HCT116 (cell line): ENCODE data around the gene SERINC3. TPM values are rescaled to one million over a fixed set of nuclear protein-coding genes. Genes with fewer than 3 reads are reported as not detected.

Source experiments
- ATAC-seq: fragments of 200-7000 bp; cut with Tn5 transposase; 2 replicates; pipeline ENCODE4 v1.9.1; 2020; ENCODE audit warnings: mild to moderate bottlenecking, moderate library complexity
- BruUV-seq: library from RNA; stranded (reverse); fragments of 400-500 nt; replicated peaks from 2 replicates; lab custom pipeline; 2021; lab: Mats Ljungman, UMichigan
- CTCF ChIA-PET: fragments of 300-600 bp; sonication (Branson Sonifier 250); formaldehyde crosslinking; loops from one replicate; lab custom pipeline; 2021; ENCODE audit warnings: antibody characterized with exemption; lab: Charles Lee
- POLR2A ChIA-PET: fragments of 300-600, 350-600 bp; sonication (Branson Sonifier 250); formaldehyde crosslinking; loops from one replicate; lab custom pipeline; 2021; ENCODE audit warnings: antibody characterized with exemption; lab: Charles Lee
- RAD21 ChIA-PET, 2 experiments: fragments of 300-600 bp; sonication (Branson Sonifier 250); formaldehyde crosslinking; loops; one replicate each; lab custom pipeline; 2023; ENCODE audit warnings: low total read pairs in 2 of 2; ENCODE audit not compliant: uncharacterized antibody in 2 of 2, unreplicated experiment in 2 of 2, low non-redundant PET in 1 of 2; lab: Charles Lee
- DNase-seq: peaks from one replicate; pipeline ENCODE4 v3.0.0-alpha.2; 2010; ENCODE audit warnings: low read depth, low spot score
- H2AFZ ChIP-seq: fragments of 200-600 bp; shearing (Covaris generic), sonication (generic); 2 replicates; pipeline ENCODE4 v1.6.1; 2017; ENCODE audit warnings: low read depth, mixed run types, mixed read lengths, antibody characterized with exemption, low read length; ENCODE audit not compliant: poor library complexity, severe bottlenecking
- H3K27ac ChIP-seq: 2 replicates; pipeline ENCODE4 v1.5.1; 2012; ENCODE audit warnings: low read depth, low read length
- H3K27me3 ChIP-seq: fragments of 200-600 bp; sonication (generic); 2 replicates; pipeline ENCODE4 v1.6.1; 2016; ENCODE audit warnings: mixed run types, low read length, mixed read lengths; ENCODE audit not compliant: insufficient read depth
- H3K36me3 ChIP-seq, 2 experiments: fragments of 200-500 bp in 1 of 2; fragments of 200-600 bp in 1 of 2; sonication (Bioruptor generic) in 1 of 2; sonication (generic) in 1 of 2; 2 replicates each; pipeline versions ENCODE4 v1.5.1 to v1.6.1; 2014 to 2016; ENCODE audit warnings: low read length in 2 of 2, inconsistent platforms in 1 of 2, mixed read lengths in 1 of 2, mixed run types in 1 of 2; ENCODE audit not compliant: insufficient read depth in 2 of 2, control insufficient read depth in 1 of 2
- H3K4me1 ChIP-seq, 2 experiments: fragments of 200-600 bp in 1 of 2; sonication (generic) in 1 of 2; 2 replicates each; pipeline versions ENCODE4 v1.5.1 to v1.6.1; 2012 to 2017; ENCODE audit warnings: low read length in 2 of 2, inconsistent platforms in 1 of 2, mild to moderate bottlenecking in 1 of 2, mixed read lengths in 1 of 2, mixed run types in 1 of 2, moderate library complexity in 1 of 2; ENCODE audit not compliant: insufficient read depth in 2 of 2, control insufficient read depth in 1 of 2
- H3K4me2 ChIP-seq: fragments of 200-600 bp; sonication (generic); 2 replicates; pipeline ENCODE4 v1.6.1; 2017; ENCODE audit warnings: mixed run types, low read length, mixed read lengths
- H3K4me3 ChIP-seq, 2 experiments: fragments of 200-600 bp in 1 of 2; sonication (generic) in 1 of 2; replicated peaks in 1 of 2; 2 replicates each; pipeline ENCODE4 v1.5.1; 2011 to 2016; ENCODE audit warnings: low read length in 2 of 2, control low read depth in 1 of 2, low read depth in 1 of 2, mild to moderate bottlenecking in 1 of 2, mixed read lengths in 1 of 2, mixed run types in 1 of 2
- H3K79me2 ChIP-seq: fragments of 200-600 bp; sonication (generic); 2 replicates; pipeline ENCODE4 v1.6.1; 2017; ENCODE audit warnings: mild to moderate bottlenecking, mixed run types, low read length, moderate library complexity, mixed read lengths; ENCODE audit not compliant: insufficient read depth
- H3K9ac ChIP-seq: fragments of 200-600 bp; sonication (generic); 2 replicates; pipeline ENCODE4 v1.6.1; 2016; ENCODE audit warnings: low read length, mixed read lengths
- H3K9me2 ChIP-seq: fragments of 200-600 bp; sonication (generic), shearing (Covaris generic); 2 replicates; pipeline ENCODE4 v1.6.1; 2017; ENCODE audit warnings: mixed run types, mild to moderate bottlenecking, moderate library complexity; ENCODE audit not compliant: insufficient read depth
- H3K9me3 ChIP-seq, 2 experiments: fragments of 200-500 bp in 1 of 2; fragments of 200-600 bp in 1 of 2; sonication (Bioruptor generic) in 1 of 2; sonication (generic) in 1 of 2; 2 replicates each; pipeline ENCODE4 v1.6.1; 2014 to 2017; ENCODE audit warnings: low read length in 2 of 2, mixed read lengths in 2 of 2, inconsistent platforms in 1 of 2, low read depth in 1 of 2, mild to moderate bottlenecking in 1 of 2, mixed run types in 1 of 2, moderate library complexity in 1 of 2; ENCODE audit not compliant: control insufficient read depth in 1 of 2, insufficient read depth in 1 of 2
- H4K20me1 ChIP-seq: fragments of 200-600 bp; sonication (generic), shearing (Covaris generic); 2 replicates; pipeline ENCODE4 v1.6.1; 2017; ENCODE audit warnings: mixed run types, mild to moderate bottlenecking, moderate library complexity; ENCODE audit not compliant: insufficient read depth
- CBX3 ChIP-seq: IDR thresholded peaks from 2 replicates; pipeline ENCODE4 v1.6.1; 2012; ENCODE audit warnings: low read depth
- CEBPB ChIP-seq: IDR thresholded peaks from 2 replicates; pipeline ENCODE4 v1.6.1; 2012; ENCODE audit warnings: low read depth
- ELF1 ChIP-seq: IDR thresholded peaks from 2 replicates; pipeline ENCODE4 v1.6.1; 2012; ENCODE audit warnings: low read depth, borderline replicate concordance
- FOSL1 ChIP-seq: IDR thresholded peaks from 2 replicates; pipeline ENCODE4 v1.6.1; 2012; ENCODE audit warnings: low read depth
- POLR2A ChIP-seq: IDR thresholded peaks from 2 replicates; pipeline ENCODE4 v1.7.0; 2011; ENCODE audit warnings: borderline replicate concordance; ENCODE audit not compliant: insufficient read depth, insufficient read length; ENCODE audit errors: extremely low read depth
- SP1 ChIP-seq: IDR thresholded peaks from 2 replicates; pipeline ENCODE4 v1.6.1; 2012; ENCODE audit warnings: low read depth
- TCF7L2 ChIP-seq: IDR thresholded peaks from 2 replicates; pipeline ENCODE4 v1.7.0; 2011; ENCODE audit warnings: borderline replicate concordance, inconsistent platforms; ENCODE audit not compliant: insufficient read depth, insufficient read length; ENCODE audit errors: extremely low read depth
- intact Hi-C: fragments of 100-400 bp; cut with micrococcal nuclease; formaldehyde crosslinking; loops from 2 replicates; pipeline ENCODE4 v1.10.0; 2022
- total RNA-seq: library from RNA; stranded (reverse); gene quantifications from one replicate; pipeline ENCODE4 v1.2.1, GENCODE V29; 2021; ENCODE audit not compliant: unreplicated experiment
- TF ChIP-seq, protein P1 (sequence below): IDR thresholded peaks from 2 replicates; pipeline ENCODE4 v1.6.1; 2012; ENCODE audit warnings: low read depth
- TF ChIP-seq, protein P2 (sequence below): IDR thresholded peaks from 2 replicates; pipeline ENCODE4 v1.6.1; 2012

Gene SERINC3
- total RNA-seq, 1 experiment from 2014 or later, result 56.8 TPM

DNA sequence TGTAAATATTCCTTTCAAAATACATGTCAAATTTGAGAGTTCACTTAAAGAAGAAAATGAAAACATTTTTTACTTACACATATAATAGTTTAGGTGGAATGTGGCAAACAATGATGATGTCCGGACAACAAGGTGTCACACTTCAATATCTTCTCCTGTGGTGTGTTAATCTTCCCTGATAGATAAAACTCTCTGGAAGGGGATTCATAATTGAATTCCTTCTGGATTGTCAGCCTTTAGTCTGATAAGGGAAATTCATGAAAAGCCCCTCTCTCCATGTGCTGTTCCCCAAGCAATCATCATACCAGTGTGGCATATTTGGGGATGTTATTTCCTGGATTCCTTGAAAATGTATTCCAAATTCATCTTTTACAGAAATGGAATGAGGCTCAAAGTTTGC lies 971 bp upstream of the SERINC3 start:
- DNase-seq (no peak), ATAC-seq (no peak)
- ChIA-PET RAD21 (no interaction called here), POLR2A (no interaction called here), CTCF (interaction anchor here (1.0 kb wide), 1 partner anchor 306 kb away, joined by 3 read pairs; no protein-coding TSS in a partner anchor)
- Histone ChIP-seq H3K79me2 (peaks cover 38% of the 10 kb centered on the region), H3K4me3 (no peak overlapping the region), H2AFZ (peak overlapping the region; percentile 91), H3K27me3 (no peaks in the 10 kb centered on the region), H3K9me2 (no peaks in the 10 kb centered on the region), H3K4me2 (peak overlapping the region; percentile 86), H3K9me3 (no peaks in the 10 kb centered on the region), H3K9ac (peak overlapping the region; percentile 82; the same call in 1 of the 2 replicates), H3K27ac (no peak overlapping the region), H3K4me1 (peaks cover 7 to 29% of the 10 kb centered on the region in 2 experiments), H4K20me1 (no peaks in the 10 kb centered on the region), H3K36me3 (no peaks in the 10 kb centered on the region)
- TF ChIP-seq TCF7L2 (no peak), FOSL1 (no peak)
- BruUV-seq, result no TSS peak
- intact Hi-C loops, result no loop called here

DNA sequence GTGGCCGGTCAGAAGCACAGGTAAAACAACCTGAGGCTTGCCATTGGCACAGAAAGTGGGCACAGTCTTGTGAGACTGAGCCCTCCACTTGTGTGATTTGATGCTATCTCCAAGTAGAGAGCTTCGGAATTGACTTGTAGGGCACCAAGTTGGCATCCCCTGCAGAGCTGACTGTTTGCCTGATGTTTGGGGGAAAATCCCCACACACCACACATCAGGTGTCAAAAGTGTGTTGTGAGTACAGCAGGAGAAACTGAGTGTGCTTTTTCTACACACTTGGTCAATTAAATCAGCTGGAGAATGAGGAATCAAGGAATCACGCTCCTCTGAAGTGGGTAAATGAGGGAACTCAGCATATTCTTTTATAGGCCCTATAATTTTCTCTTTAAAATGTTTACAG lies 989 bp downstream of the SERINC3 start:
- Histone ChIP-seq H3K4me2 (peak overlapping the region; percentile 86), H3K36me3 (no peaks in the 10 kb centered on the region), H3K9me2 (no peaks in the 10 kb centered on the region), H4K20me1 (no peaks in the 10 kb centered on the region), H3K79me2 (peaks cover 54% of the 10 kb centered on the region), H3K9ac (peak overlapping the region; percentile 82), H3K4me3 (peak overlapping the region; percentile 95 to 99), H3K27me3 (no peaks in the 10 kb centered on the region), H3K9me3 (no peaks in the 10 kb centered on the region)
- ChIA-PET POLR2A (no interaction called here), RAD21 (no interaction called here), CTCF (no interaction called here)
- no peak for ATAC-seq
- TF ChIP-seq POLR2A, result no peak
- no peak for TF ChIP-seq ELF1
- TF ChIP-seq SP1, result no peak
- TF ChIP-seq CBX3, result no peak
- TF ChIP-seq CEBPB, result no peak
- TF ChIP-seq, protein P1, sequence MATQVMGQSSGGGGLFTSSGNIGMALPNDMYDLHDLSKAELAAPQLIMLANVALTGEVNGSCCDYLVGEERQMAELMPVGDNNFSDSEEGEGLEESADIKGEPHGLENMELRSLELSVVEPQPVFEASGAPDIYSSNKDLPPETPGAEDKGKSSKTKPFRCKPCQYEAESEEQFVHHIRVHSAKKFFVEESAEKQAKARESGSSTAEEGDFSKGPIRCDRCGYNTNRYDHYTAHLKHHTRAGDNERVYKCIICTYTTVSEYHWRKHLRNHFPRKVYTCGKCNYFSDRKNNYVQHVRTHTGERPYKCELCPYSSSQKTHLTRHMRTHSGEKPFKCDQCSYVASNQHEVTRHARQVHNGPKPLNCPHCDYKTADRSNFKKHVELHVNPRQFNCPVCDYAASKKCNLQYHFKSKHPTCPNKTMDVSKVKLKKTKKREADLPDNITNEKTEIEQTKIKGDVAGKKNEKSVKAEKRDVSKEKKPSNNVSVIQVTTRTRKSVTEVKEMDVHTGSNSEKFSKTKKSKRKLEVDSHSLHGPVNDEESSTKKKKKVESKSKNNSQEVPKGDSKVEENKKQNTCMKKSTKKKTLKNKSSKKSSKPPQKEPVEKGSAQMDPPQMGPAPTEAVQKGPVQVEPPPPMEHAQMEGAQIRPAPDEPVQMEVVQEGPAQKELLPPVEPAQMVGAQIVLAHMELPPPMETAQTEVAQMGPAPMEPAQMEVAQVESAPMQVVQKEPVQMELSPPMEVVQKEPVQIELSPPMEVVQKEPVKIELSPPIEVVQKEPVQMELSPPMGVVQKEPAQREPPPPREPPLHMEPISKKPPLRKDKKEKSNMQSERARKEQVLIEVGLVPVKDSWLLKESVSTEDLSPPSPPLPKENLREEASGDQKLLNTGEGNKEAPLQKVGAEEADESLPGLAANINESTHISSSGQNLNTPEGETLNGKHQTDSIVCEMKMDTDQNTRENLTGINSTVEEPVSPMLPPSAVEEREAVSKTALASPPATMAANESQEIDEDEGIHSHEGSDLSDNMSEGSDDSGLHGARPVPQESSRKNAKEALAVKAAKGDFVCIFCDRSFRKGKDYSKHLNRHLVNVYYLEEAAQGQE, result no peak
- TF ChIP-seq, protein P2, sequence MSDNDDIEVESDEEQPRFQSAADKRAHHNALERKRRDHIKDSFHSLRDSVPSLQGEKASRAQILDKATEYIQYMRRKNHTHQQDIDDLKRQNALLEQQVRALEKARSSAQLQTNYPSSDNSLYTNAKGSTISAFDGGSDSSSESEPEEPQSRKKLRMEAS, result no peak
- TF ChIP-seq, all 23 proteins: peak for 0
- Histone ChIP-seq H3K27ac (no peak overlapping the region), H3K4me1 (peaks cover 3 to 19% of the 10 kb centered on the region in 2 experiments; a peak in 3 of 4 replicates), H2AFZ (no peak overlapping the region)
- intact Hi-C loops, result no loop called here
- no TSS peak for BruUV-seq
- no peak for DNase-seq
